ENCODE data around the gene ZNF778.
"Not testable (repeated sequence)": the region's sequence is repeated elsewhere in the genome, so short reads cannot be mapped to it uniquely, and the experiment has no call there.

Gene ZNF778

GRCh38 chr16:89217138-89217387 is 440 bp upstream of the ZNF778 start:
- no peak for DNase-seq (ENCODE audit: low spot score)

GRCh38 chr16:89219365-89219764 is 1.9 kb downstream of the ZNF778 start:
- DNase-seq (ENCODE audit: low spot score), result no peak

- no peak for DNase-seq (ENCODE audit: low spot score)
Measured at GRCh38 chr16:89221604-89222003, 4.1 kb downstream of the ZNF778 start.

GRCh38 chr16:89222931-89223330 is 5.4 kb downstream of the ZNF778 start:
- DNase-seq (ENCODE audit: low spot score), result no peak

GRCh38 chr16:89224665-89225064 is 7.2 kb downstream of the ZNF778 start:
- no peak for DNase-seq (ENCODE audit: low spot score)

- no peak for DNase-seq (ENCODE audit: low spot score)
Measured at GRCh38 chr16:89230255-89230654, 12.8 kb downstream of the ZNF778 start.

- DNase-seq (ENCODE audit: low spot score), result no peak
Measured at GRCh38 chr16:89232107-89232506, 14.6 kb downstream of the ZNF778 start.

- DNase-seq (ENCODE audit: low spot score), result no peak
Measured at GRCh38 chr16:89233678-89234490, 16.4 kb downstream of the ZNF778 start.

- DNase-seq (ENCODE audit: low spot score), result no peak
Measured at GRCh38 chr16:89237733-89238132, 20.2 kb downstream of the ZNF778 start.

- peak; percentile 72 for DNase-seq (ENCODE audit: low spot score)
Measured at GRCh38 chr16:89241187-89242007, 23.9 kb downstream of the ZNF778 start.

- DNase-seq (ENCODE audit: low spot score), result no peak
Measured at GRCh38 chr16:89242795-89243200, 25.3 kb downstream of the ZNF778 start.

- no peak for DNase-seq (ENCODE audit: low spot score)
Measured at GRCh38 chr16:89243664-89244063, 26.2 kb downstream of the ZNF778 start.

- not testable (repeated sequence) for DNase-seq (ENCODE audit: low spot score)
Measured at GRCh38 chr16:89244264-89244663, 26.8 kb downstream of the ZNF778 start.

- DNase-seq (ENCODE audit: low spot score), result no peak
Measured at GRCh38 chr16:89244754-89245153, 27.3 kb downstream of the ZNF778 start.

GRCh38 chr16:89246383-89246902 is 28.9 kb downstream of the ZNF778 start:
- no peak for DNase-seq (ENCODE audit: low spot score)

GRCh38 chr16:89246903-89247733 is 29.6 kb downstream of the ZNF778 start:
- peak; percentile 99 for DNase-seq (ENCODE audit: low spot score)

- DNase-seq (ENCODE audit: low spot score), result not testable (repeated sequence)
Measured at GRCh38 chr16:89247734-89248075, 30.2 kb downstream of the ZNF778 start.

- no peak for DNase-seq (ENCODE audit: low spot score)
Measured at GRCh38 chr16:89248196-89248982, 30.9 kb downstream of the ZNF778 start.

- no peak for DNase-seq (ENCODE audit: low spot score)
Measured at GRCh38 chr16:89253548-89254287, 36.2 kb downstream of the ZNF778 start.

GRCh38 chr16:89256651-89257254 is 39.2 kb downstream of the ZNF778 start:
- peak; percentile 76 for DNase-seq (ENCODE audit: low spot score)
